Skin of body (tissue), 2 donors: ENCODE data around the gene ELK4. TPM values are rescaled to one million over a fixed set of nuclear protein-coding genes. Genes with fewer than 3 reads are reported as not detected.

Source experiments
- DNase-seq: peaks from one replicate; lab custom pipeline; 2025; lab: John Stamatoyannopoulos, UW
- total RNA-seq: library from RNA; depleted of rRNA; stranded (reverse); fragments of >200 nt; gene quantifications from one replicate; pipeline ENCODE4 v1.2.3, GENCODE V29; 2014

Gene ELK4
- total RNA-seq, 1 donor from 2014 or later = 19.3 TPM

DNA sequence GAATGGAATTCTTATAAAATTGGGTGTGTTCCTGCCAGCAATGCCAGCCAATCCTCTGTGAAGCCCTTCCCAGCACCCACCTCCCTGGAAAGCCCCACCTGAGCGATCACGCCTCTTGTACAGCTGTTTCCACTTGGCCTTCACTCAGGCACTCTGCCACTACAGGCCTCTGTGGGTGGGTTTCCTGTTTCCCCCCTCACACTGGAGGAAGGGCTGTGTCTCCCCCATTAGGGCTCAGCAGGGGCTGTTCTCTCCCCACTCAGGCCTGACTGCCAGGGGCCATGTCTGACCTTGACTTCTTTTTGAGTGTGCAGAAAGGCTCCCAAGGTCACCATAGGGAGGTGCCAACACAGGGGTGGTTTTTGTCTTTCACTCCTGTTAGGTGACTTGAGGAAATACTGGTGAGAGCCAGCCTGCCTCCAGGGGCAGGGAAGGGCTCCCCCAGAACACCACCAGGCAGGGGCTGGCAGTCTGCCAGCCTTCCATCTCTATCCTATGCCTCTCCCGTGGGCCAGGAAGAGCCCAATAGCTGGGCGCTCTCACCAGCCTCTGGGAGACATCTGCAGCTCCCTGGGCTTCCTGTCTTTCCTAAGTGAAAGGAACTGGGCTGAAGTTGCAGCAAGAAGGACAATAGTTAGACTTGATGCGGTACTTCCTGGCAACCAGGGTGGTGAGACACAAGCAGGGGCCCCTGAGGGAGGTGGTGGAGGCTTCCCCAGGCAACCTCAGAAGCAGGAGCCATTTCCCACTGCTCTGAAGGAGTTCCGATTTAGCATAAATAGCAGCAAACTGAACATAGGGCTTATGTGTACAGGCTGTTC, 49.1 kb downstream of the ELK4 start:
- peak; percentile 39 for DNase-seq

DNA sequence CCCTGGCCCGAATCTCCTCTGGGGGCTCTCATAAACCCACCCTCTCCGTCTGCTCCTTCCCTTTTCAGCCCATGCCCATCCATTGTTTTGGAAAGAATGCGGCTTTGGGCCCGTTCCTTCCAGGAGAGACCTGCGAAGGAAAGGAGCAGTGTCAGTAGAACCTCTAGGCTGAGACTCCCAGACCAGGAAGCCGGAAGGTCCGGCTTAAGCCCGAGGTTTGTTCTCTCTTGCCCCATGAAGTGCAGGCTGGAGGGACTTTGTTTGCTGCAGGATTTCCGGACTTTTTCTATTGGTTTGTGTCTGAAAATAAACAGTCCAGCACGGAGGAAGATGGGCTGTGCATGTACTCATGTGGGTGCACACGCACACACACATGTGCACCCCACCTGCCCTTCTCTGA, 49.8 kb downstream of the ELK4 start:
- DNase-seq = no peak

DNA sequence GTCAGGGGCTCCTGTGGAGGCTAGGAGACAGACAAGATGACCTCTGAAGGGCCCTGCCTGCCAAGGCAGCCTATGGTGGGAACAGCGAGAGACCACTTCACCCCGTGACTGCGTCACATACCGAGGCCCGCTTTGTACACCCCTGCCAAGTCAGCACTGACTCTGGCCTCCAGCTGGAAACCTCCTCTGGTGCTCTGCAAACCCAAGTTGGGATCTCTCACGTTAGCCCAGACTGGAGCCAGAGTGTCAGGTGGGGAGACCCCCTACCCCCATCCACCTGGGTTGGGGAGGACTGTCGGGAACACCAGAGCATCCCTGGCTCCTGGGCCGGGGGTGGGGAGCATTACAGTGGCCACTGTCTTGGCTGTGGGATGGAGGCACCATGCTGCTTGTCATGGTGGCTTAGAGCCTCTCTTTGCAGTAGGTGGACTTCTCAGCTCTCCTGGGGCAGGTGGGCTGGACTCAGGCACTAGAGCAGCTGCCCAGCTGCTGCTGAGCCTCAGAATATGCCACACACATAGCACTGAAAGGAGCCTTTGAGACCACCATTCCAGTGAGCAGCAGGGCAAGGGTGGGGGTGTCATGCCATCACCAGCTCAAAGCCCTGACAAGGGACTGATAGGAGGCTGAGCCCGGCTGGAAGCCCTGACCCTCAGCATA, 50.4 kb downstream of the ELK4 start:
- no peak for DNase-seq

DNA sequence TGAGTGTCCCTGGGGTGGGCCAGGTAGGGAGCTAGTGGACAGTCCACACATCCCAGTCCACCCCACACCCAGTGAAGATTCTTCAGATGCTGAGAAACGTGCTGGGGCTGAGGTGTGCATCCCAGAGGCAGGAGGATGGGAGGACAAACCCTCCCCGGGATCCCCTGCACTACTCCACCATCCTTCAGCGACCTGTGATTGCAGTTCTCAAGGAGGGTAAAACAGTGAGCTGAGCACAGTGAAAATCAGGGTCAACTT, 51.0 kb downstream of the ELK4 start:
- DNase-seq = no peak

DNA sequence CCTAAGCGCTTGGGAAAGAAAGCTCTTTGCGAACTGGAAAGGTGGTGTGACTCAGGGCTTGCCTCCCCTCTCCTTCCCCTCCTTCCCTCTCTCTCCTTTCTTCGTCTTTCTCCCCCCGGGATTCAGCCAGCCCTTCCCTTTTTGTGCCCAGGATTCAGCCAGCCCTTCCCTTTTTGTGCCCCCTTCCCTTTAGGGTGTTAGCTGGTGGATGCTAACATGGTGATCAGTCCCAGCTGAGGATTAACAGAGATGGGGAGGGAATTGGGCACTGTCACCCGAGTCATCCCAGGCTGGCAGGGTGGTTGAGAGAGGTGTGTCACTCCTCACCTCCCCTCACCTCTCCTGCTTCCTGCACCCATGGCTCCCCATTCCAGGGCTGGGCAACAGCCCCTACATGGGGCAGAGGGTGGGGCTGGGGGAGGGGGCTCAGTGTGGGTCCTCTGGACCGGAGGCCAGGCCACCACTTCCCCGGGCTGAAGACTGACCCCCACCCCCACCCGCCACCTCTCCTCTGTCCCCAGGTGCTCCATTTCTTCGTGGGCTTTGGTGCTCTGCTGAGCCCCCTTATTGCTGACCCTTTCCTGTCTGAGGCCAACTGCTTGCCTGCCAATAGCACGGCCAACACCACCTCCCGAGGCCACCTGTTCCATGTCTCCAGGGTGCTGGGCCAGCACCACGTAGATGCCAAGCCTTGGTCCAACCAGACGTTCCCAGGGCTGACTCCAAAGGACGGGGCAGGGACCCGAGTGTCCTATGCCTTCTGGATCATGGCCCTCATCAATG, 51.5 kb downstream of the ELK4 start:
- DNase-seq = no peak

DNA sequence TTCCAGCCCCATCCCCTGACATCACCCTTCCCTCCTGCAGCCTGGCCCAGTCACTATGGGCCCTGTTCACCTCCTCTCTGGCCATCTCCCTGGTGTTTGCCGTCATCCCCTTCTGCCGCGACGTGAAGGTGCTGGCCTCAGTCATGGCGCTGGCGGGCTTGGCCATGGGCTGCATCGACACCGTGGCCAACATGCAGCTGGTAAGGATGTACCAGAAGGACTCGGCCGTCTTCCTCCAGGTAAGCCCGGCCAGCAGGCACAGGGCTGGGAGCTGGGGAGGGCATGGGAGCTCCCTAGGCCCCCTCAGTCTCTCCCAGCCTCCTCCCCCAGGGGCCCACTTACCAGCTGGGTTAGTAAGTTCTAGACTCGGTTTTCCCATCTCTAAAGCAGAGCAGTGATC, 52.1 kb downstream of the ELK4 start:
- DNase-seq = no peak

DNA sequence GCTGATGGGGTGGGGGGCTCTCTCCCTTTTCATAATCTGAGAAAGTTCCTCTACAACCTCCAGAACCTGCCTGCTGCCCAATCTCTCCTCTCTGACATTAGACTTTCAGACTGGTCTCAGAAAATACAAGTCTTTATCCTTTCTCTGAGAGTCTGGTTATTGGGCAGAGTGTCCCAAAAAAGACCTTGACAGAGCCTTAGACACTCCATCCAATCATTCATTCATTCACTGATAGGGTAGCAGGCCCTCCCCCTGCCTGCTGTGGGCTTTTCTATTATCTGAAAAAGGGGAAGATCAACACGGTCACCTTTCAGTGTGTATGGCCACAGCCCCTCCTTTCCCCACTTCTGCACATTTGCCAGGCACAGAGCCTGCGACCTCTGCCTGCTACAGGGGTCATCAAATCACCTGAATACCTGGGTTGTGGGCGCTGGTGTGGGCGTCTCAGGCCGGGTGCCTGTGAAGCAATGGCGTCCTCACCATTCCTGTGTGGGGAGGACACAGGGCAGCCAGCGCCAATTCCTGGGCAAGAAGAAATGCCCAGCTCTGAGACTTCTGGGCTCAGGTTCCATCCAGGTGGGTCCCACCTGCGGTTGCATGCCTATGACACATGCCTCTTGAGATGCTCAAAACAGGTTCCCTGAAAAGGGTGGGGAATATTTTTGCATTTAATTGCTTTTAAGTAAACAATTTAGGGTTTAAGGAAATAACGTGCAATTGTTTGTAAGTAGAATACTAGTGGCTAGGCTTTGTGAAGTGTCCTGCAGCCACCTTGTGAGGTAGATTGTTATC, 52.8 kb downstream of the ELK4 start:
- DNase-seq = no peak

DNA sequence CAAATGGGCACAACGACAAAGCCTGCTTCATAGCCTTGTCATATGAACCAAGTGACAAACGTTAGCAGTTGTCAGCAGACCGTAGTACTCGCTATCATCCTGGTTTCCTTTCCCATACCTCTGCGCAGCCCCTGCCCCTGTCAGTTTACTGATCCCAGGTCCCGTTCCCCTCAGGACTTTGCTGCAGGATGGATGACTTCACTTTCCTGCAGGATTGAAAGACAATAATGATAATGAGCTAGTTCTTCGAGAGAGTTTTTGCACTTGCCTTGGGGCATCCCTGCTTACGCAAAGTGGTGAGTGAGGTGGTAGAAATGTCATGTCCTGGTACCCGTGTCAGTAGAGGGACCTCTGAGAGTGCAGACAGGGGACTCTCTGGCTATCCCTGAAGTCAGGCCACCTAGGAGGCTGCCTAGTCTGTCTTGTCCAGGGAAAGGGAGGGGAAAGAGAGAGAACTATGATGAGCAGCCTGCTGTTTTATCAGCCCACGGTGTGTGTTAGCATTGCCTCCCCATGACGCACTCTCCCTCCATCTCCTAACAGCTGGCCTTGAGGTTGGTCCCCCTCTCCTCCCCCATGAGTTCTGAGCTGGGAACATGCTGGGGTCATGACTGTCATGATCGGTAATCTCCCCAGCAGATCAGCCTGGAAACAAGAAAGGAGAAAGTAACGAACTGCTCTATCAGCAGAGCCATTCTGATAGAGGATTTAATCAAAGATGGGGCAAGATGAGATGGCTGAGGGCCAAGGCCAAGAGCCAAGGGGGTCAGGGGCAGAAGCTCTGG, 53.7 kb downstream of the ELK4 start:
- no peak for DNase-seq

DNA sequence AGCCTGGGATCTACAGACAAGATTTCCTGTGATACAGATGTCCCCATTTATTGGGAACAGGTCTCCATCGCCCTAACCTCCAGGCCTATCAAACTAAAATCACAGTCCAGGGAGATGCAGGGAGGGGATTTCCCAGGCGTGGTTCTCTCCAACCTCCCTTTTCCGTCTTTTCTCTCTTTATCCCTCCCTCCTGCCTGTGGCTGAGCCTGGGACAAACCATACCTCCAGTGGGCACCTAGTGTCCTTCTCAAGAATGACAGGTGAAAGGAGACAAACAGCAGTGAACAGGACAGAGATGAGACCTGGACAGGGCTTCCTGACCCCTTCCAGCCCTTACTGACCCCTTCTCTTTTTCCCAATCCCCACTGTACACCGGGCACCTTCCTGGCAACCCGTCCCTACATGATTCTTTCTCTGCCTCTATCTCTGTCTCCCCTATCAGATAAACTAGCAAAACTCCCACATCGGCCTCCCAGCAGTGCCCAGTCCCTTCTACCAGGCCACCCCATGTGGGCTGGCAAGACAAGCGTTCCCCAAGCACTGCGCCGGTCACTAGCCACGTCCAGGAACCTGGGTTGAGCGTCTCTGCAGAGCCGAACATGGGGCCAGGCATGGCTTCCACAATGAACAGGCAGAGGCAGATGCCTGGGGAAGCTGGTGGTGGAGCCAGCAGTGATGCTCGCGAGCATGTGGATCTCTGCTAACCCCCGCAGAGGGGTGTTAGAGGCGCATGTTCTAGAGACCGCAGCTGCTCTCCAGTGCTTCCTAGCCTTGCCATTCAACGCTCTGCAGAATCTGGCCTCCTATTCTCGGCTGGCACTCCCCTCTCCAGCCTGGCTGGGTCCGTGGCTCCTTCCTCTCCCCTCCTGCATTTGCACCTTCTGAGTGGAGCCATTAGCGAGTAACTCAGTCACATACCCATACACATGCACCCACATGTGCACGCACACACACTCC, 54.7 kb downstream of the ELK4 start:
- no peak for DNase-seq

DNA sequence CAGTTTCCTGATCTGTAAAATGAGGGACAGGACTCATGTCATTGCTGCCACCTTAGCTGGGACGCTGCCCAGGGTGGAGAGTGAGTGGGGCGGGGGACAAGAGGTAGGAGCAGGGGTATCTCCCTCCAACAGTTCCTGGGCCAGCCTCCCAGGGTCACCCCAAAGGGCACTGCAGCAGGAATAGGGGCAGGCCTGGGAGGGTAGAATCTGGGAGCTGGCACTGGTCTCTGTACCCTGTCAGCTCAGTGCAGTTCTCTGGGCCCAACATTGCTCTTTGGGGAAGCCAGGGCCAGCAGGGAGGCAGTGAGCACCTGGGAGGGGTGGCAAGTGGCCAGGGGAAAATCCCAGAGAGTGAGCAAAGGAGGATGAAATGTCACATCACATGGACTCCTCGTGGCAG, 55.8 kb downstream of the ELK4 start:
- DNase-seq = no peak

DNA sequence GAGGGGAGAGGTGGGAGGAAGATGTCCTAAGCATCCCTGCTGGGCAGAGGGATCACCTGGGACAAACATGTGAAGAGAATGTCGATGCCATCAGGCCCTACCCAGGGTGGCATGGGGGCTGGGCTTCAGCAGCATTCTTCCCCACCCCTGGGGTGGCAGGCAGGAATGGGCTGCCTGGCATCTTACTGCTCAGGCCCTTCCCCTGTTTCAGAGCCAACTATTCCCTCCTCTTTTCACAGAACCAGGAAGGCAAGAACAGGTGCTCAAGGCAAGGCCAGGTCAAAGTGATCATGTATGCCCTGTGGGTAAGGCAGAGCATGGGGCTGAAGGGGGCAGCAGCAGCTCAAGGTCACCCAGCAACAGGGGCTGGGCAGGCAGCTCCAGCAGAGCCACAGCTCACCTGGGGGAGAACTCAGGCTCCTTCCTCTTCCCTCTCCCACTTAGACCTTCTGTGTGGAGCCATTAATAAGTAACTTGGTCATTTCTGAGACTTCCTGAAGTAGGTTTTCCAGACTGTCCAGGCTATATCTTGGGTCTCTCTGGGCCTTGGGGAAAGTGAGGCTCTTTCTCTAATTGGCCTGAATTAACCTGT, 56.4 kb downstream of the ELK4 start:
- DNase-seq = no peak

DNA sequence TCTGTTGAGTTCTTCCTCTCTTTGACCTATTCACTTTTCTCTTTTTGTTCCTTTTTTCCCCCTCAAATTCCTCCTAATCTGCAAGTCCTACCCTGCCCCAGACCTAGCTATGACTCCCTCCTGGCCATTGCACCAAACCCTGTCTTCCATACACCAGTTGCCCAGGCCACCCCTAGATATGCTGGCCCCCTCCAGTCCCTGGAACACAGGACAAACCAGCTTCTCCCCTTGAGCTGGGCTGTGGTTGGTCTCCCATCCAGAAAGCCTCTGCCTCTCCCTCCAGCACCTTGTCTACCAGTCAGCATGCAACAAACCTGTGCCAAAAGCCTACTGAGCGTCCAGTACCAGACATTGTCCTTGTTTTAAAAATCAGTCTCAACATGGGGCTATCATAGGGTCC, 59.4 kb downstream of the ELK4 start:
- no peak for DNase-seq

DNA sequence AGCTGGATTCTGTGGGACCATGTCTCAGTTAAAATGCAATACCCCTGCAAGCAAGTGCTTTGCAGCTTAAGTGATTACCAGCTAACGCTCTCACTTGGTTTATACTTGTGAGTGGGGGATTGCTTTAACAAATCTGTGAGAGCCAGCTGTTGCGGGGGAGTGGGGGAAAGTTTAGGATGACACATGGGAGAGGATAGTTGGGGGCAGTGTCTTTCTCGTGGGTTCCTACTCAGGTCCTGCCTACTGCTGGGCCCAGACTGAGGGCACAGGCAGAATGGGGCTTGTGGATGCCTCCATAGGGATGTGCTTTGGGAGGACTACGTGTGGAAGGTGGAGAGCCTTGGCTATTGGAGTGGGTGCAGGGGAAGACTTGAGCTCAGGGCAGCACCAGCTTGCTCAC, 60.1 kb downstream of the ELK4 start:
- DNase-seq = no peak

DNA sequence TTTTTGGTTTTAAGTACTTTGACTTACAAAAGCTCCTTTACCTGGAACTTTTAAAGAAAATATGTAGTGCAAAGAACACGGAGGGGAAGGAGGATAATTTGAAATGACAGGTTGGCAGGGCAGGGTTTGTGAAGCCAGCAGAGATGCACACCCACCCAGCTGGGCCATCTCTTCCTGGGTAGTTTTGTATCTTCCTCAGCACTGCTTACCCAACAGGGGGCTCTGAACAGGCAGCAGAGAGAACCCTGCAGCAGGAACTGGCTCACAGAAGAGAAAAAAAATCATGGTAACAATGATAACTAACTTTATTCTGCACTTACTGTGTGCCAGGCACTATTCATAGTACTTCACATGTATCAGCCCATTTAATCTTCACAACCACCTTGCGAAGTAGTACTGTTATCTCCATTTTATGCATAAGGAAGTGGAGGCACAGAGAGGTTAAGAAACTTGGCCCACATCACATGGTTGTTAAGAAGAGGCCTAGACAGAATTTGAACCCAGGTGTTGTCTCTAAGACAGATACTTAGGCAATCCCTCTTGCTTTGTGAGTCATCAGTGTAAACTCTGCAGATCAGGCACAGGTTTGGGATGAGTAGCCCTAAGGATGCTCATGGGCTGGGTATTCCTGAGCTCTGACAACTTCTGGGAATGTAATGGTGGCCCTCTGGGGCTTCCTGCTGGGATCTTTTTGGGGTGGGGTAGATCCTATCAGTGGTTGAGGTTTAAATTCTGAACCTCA, 60.8 kb downstream of the ELK4 start:
- no peak for DNase-seq

DNA sequence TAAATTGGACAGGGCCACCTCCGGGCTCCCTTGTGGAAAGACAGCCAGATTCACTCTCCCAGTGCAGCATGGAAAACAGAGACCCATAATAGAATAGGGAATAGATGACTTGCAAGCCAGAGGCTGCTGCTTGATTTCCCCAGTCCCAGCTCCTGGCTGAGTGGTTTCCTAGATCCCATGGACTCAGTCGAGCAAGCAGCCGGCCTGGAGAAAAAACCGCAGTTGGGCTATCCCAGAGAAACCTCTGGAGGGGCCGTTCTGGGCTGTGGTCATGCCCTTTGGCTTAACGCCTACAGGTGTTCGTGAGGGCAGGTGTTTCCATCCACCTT, 61.7 kb downstream of the ELK4 start:
- DNase-seq = no peak

DNA sequence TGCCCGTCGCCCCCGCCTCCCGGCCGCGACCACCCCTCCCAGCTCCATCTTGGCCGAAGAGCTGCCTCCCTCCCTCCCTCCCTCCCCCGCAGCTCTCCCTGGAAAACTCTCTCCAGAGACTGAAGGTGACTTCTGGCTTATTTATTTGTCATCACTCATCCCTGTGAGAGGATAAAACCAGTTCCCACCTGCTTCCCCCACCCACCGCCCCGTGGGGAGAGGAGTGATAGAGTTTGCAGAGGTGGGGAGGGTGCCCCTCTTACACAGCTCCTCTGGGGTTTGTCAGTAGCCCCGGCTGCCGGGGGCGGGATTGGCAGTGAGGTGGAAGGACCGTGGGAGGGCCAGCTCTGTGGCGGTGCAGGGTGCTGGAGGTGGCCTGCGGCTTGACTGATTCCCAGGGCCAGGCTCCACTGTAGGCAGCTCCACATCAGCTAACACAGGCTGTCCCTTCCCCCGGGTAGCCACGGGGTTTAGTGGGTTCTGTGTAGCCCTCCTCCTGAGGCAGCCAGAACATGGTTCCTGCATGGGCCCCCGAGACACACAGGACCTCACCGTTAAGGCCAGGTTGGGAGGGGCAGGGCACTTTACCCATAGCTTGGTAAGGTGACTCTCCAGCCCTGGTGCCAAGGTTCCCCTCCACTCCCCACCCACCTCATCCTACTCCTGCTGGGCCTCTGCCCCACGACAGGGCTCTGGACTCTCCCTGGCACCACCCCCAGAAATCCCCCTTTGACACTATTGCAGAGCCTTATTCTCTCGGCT, 62.2 kb downstream of the ELK4 start:
- DNase-seq = no peak

DNA sequence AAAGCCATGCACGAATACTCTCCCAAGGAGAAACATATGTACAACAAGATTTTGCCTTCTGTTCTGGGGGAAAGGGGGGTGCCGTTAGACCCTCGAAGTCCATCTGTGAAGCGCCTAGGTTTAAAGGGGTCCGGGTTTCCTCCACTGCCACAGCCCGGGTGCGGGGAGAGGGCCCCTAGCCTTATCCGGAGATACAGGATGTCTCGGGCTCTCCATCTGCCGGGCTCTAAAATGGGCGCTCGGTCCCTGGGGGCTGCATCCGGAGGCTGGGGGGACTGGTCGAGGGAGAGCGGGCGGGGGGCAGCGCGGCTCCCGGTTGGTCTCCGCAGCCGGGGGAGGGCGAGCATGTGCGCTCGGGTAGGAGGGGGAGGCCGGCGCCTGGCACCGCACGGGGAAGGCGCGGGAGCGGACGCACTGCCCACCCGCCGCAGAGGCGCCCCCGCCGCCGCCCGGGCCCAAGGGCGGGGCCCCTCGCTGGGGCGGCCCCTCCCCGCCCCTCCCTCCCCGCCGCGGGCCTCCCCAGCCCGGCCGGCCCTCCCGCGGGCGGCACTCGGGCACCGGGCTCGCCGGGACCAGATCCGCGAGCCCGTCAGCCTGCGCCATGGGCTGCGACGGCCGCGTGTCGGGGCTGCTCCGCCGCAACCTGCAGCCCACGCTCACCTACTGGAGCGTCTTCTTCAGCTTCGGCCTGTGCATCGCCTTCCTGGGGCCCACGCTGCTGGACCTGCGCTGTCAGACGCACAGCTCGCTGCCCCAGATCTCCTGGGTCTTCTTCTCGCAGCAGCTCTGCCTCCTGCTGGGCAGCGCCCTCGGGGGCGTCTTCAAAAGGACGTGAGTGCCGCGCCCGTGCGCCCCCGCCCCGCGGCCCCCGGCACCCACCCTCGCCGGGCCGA, 63.1 kb downstream of the ELK4 start:
- DNase-seq = no peak
